Cardiac septum (tissue), 1 donor: ENCODE data around the gene ZCCHC17. TPM values are rescaled to one million over a fixed set of nuclear protein-coding genes. Genes with fewer than 3 reads are reported as not detected.

Experiments used
- DNase-seq: peaks from one replicate; pipeline ENCODE4 v3.0.0-alpha.2; 2020; ENCODE audit warnings: low spot score
- intact Hi-C: fragments of 100-400 bp; cut with DNase I; formaldehyde crosslinking; loops from one replicate; pipeline ENCODE4 v1.14.0; 2022
- total RNA-seq: library from RNA; stranded (reverse); fragmentation: NEBNext Ultra II Directional; extraction: Animal tissue kit (Norgen Biotek cat#: 25700); gene quantifications from one replicate; pipeline ENCODE4 v1.2.1, GENCODE V29; 2021
- donor health status: DM: no; HTN: no; CAD: no.

ZCCHC17 gene
- total RNA-seq, 1 donor from 2014 or later, result 12.4 TPM

DNA sequence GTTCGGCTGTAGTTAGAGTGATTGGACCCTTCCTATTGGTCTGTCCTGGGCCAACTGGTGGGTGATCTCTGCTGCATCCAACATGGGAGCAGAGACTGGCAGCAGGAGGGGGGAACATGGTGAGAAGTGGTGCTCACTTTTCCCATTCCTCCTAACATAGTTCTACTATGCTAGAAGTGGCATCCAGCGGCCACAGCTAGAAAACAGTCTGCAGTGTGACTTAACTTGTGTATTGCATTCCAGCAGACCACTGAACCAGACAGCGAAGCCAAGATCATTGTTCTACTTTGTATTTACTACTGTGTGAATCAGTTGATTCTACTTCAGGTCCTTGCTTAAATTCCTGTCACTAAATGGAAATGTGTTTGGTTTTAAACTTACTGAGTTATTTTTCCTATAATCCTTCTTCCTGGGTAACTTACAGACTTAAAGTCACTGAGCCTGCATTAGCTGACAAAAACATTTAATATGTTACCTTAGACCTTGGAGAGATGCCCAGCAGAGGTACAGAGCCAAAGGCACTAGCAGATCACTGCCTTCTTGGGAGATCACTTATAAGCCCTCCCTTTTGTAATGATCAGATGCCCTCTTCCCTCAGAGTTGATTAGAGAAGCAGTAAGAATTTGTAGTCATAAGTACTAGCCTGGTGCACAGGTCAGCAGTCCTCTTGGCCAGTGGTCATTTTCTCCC lies 67.9 kb downstream of the ZCCHC17 start:
- intact Hi-C loops, result no loop called here
- DNase-seq, result no peak

GRCh38 chr1:31366796-31367195 lies 70.0 kb downstream of the ZCCHC17 start:
- no peak for DNase-seq
- intact Hi-C loops, result no loop called here

- intact Hi-C loops, result no loop called here
- peak; percentile 83 for DNase-seq
These were observed 71.8 kb downstream of the ZCCHC17 start for GRCh38 chr1:31368611-31369107.

DNA sequence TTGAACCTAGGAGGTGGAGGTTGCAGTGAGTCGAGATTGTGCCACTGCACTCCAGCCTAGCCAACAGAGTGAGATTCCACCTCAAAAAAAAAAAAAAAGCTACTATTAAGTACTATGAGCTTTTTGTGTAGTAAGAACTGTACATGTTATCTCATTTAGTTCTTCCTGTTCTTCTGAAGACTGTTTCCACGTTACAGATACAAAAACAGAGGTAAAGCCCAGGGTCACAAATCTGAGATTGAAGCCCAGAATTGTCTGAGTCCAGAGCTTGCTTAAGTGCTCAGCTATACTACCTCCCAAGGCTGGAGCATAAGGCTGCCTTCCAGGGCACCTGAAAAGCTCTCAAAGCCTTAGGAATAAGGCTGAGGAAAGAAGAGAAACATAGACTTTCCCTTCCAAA lies 73.2 kb downstream of the ZCCHC17 start:
- DNase-seq, result no peak
- intact Hi-C loops, result no loop called here

GRCh38 chr1:31370565-31370964 lies 73.7 kb downstream of the ZCCHC17 start:
- DNase-seq, result no peak
- intact Hi-C loops, result no loop called here

DNA sequence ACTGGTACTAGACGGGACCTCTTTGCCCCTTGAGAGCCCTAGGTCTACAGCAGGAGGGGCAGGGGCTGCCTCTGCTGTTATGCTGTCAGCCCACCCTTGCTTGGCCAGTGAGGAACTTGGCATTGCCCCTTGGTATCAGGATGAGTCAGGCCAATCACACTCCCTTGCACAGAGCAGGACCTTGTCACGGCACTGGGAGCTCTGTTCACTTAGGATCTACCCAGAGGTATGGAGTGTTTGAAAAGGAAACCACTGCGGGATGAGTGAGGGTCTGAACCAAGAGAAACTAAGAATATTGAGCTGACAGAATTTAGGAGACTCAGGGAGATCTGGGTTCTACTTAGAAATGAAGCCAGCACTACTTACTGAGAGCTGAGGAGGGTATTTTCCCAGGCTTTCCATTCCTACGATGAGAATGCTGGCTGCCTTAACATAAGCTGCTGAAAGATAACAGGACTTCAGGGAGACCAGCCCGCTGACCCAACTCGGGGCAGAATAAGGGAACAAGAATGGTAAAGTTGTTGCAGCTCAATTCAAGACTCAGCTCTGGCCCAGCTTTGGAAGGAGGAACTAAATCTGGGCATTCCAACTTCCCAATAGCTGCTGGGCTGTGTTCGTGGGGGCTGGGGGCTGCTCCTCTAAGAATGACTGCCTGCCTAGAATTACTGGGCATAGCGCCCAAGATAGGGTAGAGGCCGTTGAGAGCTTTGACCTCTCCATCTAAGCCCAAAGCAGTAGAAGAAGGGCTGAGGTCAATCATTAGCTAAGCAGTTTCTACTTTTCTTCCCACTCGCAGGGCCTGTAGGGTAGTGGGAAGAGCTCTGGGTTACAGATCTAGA lies 74.5 kb downstream of the ZCCHC17 start:
- intact Hi-C loops, result no loop called here
- DNase-seq, result no peak

DNA sequence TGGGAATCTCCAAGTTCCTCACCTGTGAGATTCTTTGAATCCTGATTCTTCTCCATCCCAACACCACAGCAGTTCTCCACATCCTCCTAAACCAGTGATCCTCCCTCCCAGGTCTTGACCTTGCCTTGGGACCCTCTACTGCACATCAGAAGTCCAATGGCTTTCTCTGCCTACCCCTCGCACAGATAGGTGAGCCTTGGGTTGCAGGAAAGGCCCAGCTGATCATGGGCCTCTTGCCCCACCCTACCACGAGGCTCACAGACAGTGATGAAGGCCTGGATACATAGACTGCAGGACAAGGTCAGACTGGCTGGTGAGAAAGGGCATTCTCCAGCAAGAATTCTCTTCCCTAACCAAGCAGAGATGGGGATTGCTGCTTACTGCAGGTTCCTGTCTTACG lies 75.2 kb downstream of the ZCCHC17 start:
- no peak for DNase-seq
- intact Hi-C loops, result no loop called here

GRCh38 chr1:31372751-31373055 lies 75.9 kb downstream of the ZCCHC17 start:
- intact Hi-C loops, result loop anchor here (1.0 kb wide), 1 partner anchor 10 kb away; no protein-coding TSS in a partner anchor
- no peak for DNase-seq

- intact Hi-C loops, result loop anchor here (1.0 kb wide), 1 partner anchor 9 kb away; no protein-coding TSS in a partner anchor
- DNase-seq, result peak; percentile 93
These were observed 76.4 kb downstream of the ZCCHC17 start, which contains the start of gene FABP3 for GRCh38 chr1:31373056-31373896. Gene FABP3, minus strand, starts transcription at chr1:31373076. Its CDS starts 62 bp downstream, at chr1:31373014.

DNA sequence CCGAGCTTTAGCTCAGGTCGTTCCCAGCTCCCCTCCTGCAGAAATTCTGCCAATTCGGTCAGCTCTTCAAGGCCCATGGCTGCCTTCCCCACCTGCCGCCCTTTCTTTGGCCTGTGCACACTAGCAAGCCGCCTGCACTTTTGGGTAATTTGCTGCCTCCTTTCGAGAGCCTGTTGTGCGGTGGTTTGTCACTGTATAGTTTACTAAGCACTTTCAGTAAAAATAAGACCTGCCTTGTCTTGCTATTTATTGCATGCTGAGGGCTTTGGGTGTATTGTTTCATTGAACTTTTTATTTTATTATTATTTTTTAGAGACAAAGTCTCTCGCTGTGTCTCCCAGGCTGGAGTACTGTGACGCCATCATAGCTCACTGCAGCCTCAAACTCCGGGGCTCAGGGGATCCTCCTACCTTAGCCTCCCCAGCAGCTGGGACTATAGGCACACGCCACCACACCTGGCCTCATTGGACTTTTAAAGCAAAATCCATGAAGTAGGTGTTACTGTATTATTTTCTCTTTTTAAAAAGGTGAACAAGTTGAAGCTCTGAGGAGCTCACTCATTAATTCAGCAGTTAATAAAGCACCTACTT lies 77.2 kb downstream of the ZCCHC17 start:
- no peak for DNase-seq
- intact Hi-C loops, result loop anchor here (1.0 kb wide), 1 partner anchor 8 kb away; no protein-coding TSS in a partner anchor

GRCh38 chr1:31374511-31375196 lies 77.8 kb downstream of the ZCCHC17 start:
- no peak for DNase-seq
- intact Hi-C loops, result no loop called here

DNA sequence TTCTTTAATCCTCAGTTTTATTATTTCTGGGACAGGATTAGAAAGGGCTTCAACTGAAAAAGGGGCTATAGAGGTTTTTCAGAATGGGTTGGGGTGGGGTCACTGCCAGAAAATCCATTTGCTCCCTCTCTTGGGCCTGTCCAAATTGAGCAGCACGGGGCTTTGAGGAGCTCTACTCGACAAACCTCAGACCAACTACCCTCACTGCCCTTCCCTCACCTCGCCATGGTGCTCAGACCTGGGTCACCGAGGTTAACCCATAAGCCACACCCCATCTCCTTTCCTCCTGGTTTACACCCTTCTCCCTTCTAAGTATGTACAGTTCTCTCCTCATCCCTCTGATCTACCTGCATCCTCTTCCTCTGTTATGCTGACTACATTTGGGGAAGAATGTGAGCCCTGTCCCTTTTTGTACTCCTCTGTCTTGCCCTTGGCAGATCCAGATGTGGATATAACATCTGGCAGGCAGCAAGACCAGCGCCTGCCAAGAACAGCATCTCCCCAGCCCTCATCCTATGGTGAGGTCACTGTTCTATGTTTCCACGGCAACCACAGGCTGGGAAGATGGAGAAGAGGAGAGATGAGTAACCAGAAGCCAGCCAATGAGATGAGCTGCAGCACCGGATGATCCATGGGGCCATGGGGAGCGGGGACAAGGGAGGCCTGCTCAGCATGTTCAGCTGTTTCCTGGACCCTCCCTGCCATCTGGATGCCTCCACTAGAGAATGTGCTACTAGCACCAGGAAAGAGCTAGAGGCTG lies 79.7 kb downstream of the ZCCHC17 start:
- intact Hi-C loops, result no loop called here
- peak; percentile 62 for DNase-seq

DNA sequence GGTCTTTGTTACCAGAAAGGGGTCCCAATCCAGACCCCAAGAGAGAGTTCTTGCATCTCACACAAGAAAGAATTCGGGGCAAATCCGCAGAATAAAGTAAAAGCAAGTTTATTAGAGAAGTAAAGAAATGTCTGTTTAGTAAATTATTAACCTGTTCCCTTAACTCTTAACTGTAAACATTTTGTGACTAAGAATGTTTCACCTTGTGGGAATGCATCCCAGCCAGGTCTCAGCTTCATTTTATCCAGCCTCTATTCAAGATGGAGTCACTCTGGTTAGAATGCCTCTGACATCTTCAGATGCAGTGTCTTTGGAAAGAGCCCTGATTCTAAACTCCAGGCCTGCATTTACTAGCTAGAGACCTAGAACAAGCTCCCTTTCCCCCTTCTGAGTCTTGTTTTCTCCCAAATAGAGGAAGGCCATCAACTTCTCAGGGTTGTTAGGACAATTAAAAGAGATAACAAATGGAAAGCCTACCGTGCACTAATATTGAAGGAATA lies 80.6 kb downstream of the ZCCHC17 start:
- intact Hi-C loops, result no loop called here
- DNase-seq, result no peak

DNA sequence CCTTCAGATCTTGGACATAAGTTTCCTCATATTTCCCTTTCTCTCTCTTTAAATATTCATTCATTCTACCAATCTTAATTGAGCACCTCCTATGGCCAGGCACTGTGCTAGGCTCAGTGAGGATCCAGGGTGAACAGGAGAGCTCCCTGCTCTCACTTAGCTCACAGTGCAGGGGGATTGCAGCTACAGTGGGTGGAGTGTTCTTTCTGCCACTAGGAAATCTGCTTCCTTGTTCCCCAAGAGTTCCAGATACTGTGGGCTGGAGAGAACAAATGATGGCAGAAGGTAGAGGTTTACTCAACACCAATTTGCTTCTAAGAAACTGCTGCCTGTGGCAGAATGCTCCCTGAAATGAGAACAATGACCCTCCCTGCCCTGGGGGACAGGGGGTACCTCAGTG lies 81.2 kb downstream of the ZCCHC17 start:
- DNase-seq, result no peak
- intact Hi-C loops, result no loop called here

DNA sequence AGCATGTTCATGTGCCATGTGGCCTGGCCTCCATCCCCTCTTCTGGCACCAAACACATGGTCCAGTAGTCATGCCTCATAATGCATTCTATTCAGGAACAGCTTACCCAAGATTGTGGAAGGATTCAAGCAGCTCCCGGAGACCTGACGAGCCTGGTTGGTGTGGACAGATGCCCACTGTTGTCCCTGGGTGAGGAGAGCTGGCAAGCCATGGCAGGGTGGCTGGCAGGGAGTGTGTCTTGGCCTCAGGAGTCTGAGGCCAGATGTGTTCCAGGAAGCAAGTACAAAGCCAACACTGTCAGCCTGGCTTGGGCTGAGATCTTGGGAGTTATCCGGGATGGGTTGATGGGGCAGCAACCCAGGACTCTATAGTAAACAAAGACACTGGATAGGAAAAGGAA lies 83.3 kb downstream of the ZCCHC17 start:
- intact Hi-C loops, result loop anchor here (5.0 kb wide), 1 partner anchor 247 kb away; no protein-coding TSS in a partner anchor
- no peak for DNase-seq

DNA sequence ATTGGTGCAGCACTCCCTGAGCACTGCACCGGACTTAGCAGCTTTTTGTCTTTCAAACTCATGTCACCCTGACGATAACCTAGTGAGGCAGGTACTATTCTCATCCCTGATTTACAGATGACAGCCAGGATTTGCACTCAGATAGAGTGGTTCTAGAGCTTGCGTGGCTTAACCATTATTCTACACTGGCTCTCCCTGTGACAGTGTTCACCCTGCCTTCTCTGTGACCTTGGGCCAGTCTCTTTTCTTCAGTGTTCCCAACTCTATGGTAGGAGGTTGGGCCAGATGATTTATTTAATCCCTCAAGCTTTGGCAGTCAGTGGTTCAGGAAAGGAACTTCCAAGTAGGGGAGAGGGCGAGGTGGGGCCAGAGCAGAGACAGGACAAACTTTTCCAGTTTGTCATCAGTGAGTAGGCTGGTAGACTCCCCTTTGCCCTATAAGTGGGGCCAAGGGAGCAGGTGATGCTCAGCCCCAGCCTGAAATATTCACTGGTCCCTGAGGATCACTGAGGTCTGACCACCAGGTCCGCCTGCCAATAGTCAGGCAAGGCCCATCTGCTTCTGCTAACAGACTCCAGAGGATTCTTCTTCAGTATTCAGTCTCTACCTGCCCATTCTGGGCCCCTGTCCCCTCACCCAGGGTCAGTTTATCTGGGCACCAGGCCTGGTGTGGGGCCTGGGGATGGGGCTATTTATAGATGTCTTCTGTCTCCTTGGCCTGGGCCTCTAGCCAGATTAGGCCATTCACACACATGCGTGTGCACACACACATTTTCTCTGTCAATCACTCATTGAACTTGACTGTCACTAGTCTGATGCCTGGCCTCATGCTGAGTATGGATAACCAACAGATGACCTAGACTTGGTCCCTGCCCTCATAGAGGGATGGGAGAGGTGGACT lies 84.8 kb downstream of the ZCCHC17 start:
- no peak for DNase-seq
- intact Hi-C loops, result loop anchor here (1.0 to 5.0 kb wide), 2 partner anchors 8 to 246 kb away; partner anchors contain the start of gene FABP3
